SK-N-SH (cell line): ENCODE measurements around the gene PALM2AKAP2. TPM values are rescaled to one million over a fixed set of nuclear protein-coding genes. Genes with fewer than 3 reads are reported as not detected.

Experiments
- CTCF ChIA-PET: fragments of 300-600, 350-600 bp; formaldehyde crosslinking; extraction: SDS; loops from one replicate; lab custom pipeline; 2021; lab: Yijun Ruan, JAX
- POLR2A ChIA-PET: fragments of 350-600 bp; sonication (Branson Sonifier 250); formaldehyde crosslinking; extraction: SDS; loops from one replicate; lab custom pipeline; 2020; ENCODE audit warnings: antibody characterized with exemption, inconsistent platforms; lab: Yijun Ruan, JAX
- DNase-seq: peaks from one replicate; pipeline ENCODE4 v3.0.0; 2012
- H2AFZ ChIP-seq: fragments of 200-600 bp; sonication (generic); 2 replicates; pipeline ENCODE4 v1.8.1; 2016; ENCODE audit warnings: antibody characterized with exemption, mild to moderate bottlenecking, low read depth
- H3F3A ChIP-seq: fragments of 200-600 bp; sonication (generic); replicated peaks from 2 replicates; pipeline ENCODE3; 2016; ENCODE audit warnings: antibody characterized with exemption, mild to moderate bottlenecking; ENCODE audit not compliant: insufficient read depth
- H3K27ac ChIP-seq, 2 experiments: fragments of 200-500 bp in 1 of 2; fragments of 200-600 bp in 1 of 2; sonication (Bioruptor generic) in 1 of 2; sonication (generic), shearing (Covaris generic) in 1 of 2; 2 replicates each; pipeline versions ENCODE4 v1.5.1 to v1.6.1; 2014 to 2016; ENCODE audit warnings: low read depth in 2 of 2, inconsistent platforms in 1 of 2, low read length in 1 of 2, mild to moderate bottlenecking in 1 of 2, mixed read lengths in 1 of 2
- H3K27me3 ChIP-seq: fragments of 200-600 bp; sonication (generic), shearing (Covaris generic); 2 replicates; pipeline ENCODE4 v1.6.1; 2016; ENCODE audit warnings: mixed run types; ENCODE audit not compliant: insufficient read depth
- H3K36me3 ChIP-seq, 2 experiments: fragments of 200-500 bp in 1 of 2; fragments of 200-600 bp in 1 of 2; sonication (Bioruptor generic) in 1 of 2; sonication (generic) in 1 of 2; replicated peaks in 1 of 2; 2 replicates each; pipeline versions ENCODE3 to v1.5.1; 2014 to 2016; ENCODE audit warnings: low read length in 1 of 2, mild to moderate bottlenecking in 1 of 2; ENCODE audit not compliant: insufficient read depth in 2 of 2, control insufficient read depth in 1 of 2
- H3K4me1 ChIP-seq, 2 experiments: fragments of 200-500 bp in 1 of 2; fragments of 200-600 bp in 1 of 2; sonication (Bioruptor generic) in 1 of 2; sonication (generic), shearing (Covaris generic) in 1 of 2; 2 replicates each; pipeline versions ENCODE4 v1.5.1 to v1.6.1; 2014 to 2016; ENCODE audit warnings: low read depth in 1 of 2, low read length in 1 of 2, mixed run types in 1 of 2; ENCODE audit not compliant: insufficient read depth in 2 of 2, control insufficient read depth in 1 of 2
- H3K4me2 ChIP-seq: fragments of 200-600 bp; sonication (generic), shearing (Covaris generic); 2 replicates; pipeline ENCODE4 v1.6.1; 2017; ENCODE audit warnings: mixed run types
- H3K4me3 ChIP-seq, 2 experiments: fragments of 200-500 bp in 1 of 2; fragments of 200-600 bp in 1 of 2; sonication (Bioruptor generic) in 1 of 2; sonication (generic), shearing (Covaris generic) in 1 of 2; 2 replicates each; pipeline versions ENCODE4 v1.5.1 to v1.8.1; 2014 to 2016; ENCODE audit warnings: low read depth in 2 of 2, inconsistent platforms in 1 of 2, low read length in 1 of 2, mild to moderate bottlenecking in 1 of 2, mixed read lengths in 1 of 2, moderate library complexity in 1 of 2
- H3K79me2 ChIP-seq: fragments of 200-600 bp; sonication (generic); 2 replicates; pipeline ENCODE4 v1.8.1; 2017; ENCODE audit warnings: mild to moderate bottlenecking; ENCODE audit not compliant: insufficient read depth
- H3K9ac ChIP-seq: fragments of 200-600 bp; sonication (generic); 2 replicates; pipeline ENCODE4 v1.6.1; 2017; ENCODE audit warnings: mixed run types
- H3K9me2 ChIP-seq: fragments of 200-600 bp; sonication (generic); 2 replicates; pipeline ENCODE4 v1.6.1; 2017; ENCODE audit warnings: mixed run types
- H3K9me3 ChIP-seq: fragments of 200-600 bp; sonication (generic); 2 replicates; pipeline ENCODE4 v1.6.1; 2017; ENCODE audit warnings: mixed run types, mild to moderate bottlenecking, moderate library complexity
- H4K20me1 ChIP-seq: fragments of 200-600 bp; sonication (generic); 2 replicates; pipeline ENCODE4 v1.6.1; 2017; ENCODE audit warnings: mild to moderate bottlenecking, mixed run types; ENCODE audit not compliant: insufficient read depth
- CHD2 ChIP-seq: fragments of 150-350 bp; IDR thresholded peaks from 2 replicates; pipeline ENCODE4 v1.6.1; 2018; ENCODE audit warnings: low read length; ENCODE audit not compliant: partially characterized antibody
- EP300 ChIP-seq, 2 experiments: IDR thresholded peaks; 2 replicates each; pipeline versions ENCODE4 v1.4.0 to v1.6.1; 2012; ENCODE audit warnings: borderline replicate concordance in 1 of 2, low read depth in 1 of 2, low read length in 1 of 2
- EZH2phosphoT487 ChIP-seq: fragments of 200-600 bp; sonication (generic); IDR thresholded peaks from 2 replicates; pipeline ENCODE4 v1.6.1; 2017; ENCODE audit warnings: low read depth, mixed run types, mild to moderate bottlenecking, antibody characterized with exemption, moderate library complexity, borderline replicate concordance
- FOSL2 ChIP-seq: IDR thresholded peaks from 2 replicates; pipeline ENCODE4 v1.4.0; 2012; ENCODE audit warnings: low read depth, mild to moderate bottlenecking, moderate library complexity, borderline replicate concordance
- FOXJ3 ChIP-seq: sonication (generic); formaldehyde crosslinking; IDR thresholded peaks from 2 replicates; pipeline ENCODE4 v1.5.1; 2020; ENCODE audit warnings: mild to moderate bottlenecking, missing genetic modification reagents
- GABPA ChIP-seq: IDR thresholded peaks from 2 replicates; pipeline ENCODE4 v1.4.0; 2012; ENCODE audit warnings: low read depth, mild to moderate bottlenecking
- IRF3 ChIP-seq: fragments of 150-350 bp; IDR thresholded peaks from 2 replicates; pipeline ENCODE4 v1.6.1; 2016; ENCODE audit warnings: mild to moderate bottlenecking, low read depth, low read length
- JUND ChIP-seq: IDR thresholded peaks from 2 replicates; pipeline ENCODE4 v1.4.0; 2012
- MEF2A ChIP-seq: IDR thresholded peaks from 2 replicates; pipeline ENCODE4 v1.4.0; 2012; ENCODE audit warnings: low read depth, borderline replicate concordance
- NRF1 ChIP-seq: IDR thresholded peaks from 2 replicates; pipeline ENCODE4 v1.6.1; 2012; ENCODE audit warnings: low read depth, mild to moderate bottlenecking, low read length
- PBX3 ChIP-seq: IDR thresholded peaks from 2 replicates; pipeline ENCODE4; 2012
- RAD21 ChIP-seq: IDR thresholded peaks from 2 replicates; pipeline ENCODE4 v1.6.1; 2012; ENCODE audit warnings: mild to moderate bottlenecking, low read length
- REST ChIP-seq: IDR thresholded peaks from 2 replicates; pipeline ENCODE4 v1.6.1; 2012; ENCODE audit warnings: mild to moderate bottlenecking, low read depth, low read length, moderate library complexity
- SIN3A ChIP-seq: IDR thresholded peaks from 2 replicates; pipeline ENCODE4 v1.6.1; 2012; ENCODE audit warnings: low read depth, mild to moderate bottlenecking, low read length, moderate library complexity, borderline replicate concordance
- SMC3 ChIP-seq: IDR thresholded peaks from 2 replicates; pipeline ENCODE4 v1.6.1; 2012; ENCODE audit warnings: low read depth, low read length, improper control_type of control experiment
- TAF1 ChIP-seq: IDR thresholded peaks from 2 replicates; pipeline ENCODE4 v1.6.1; 2012; ENCODE audit warnings: low read depth, mild to moderate bottlenecking, low read length, moderate library complexity, borderline replicate concordance
- USF1 ChIP-seq: IDR thresholded peaks from 2 replicates; pipeline ENCODE4 v1.4.0; 2012; ENCODE audit warnings: low read depth, borderline replicate concordance
- WGBS: methylation state at CpG from one replicate; pipeline ENCODE4 v1.1.6; 2017; ENCODE audit warnings: low lambda C conversion rate; 5-methylcytosine and 5-hydroxymethylcytosine counted together
- polyA plus RNA-seq, 3 experiments: library from polyadenylated mRNA; depleted of rRNA; stranded (reverse); fragments of >200 nt; gene quantifications; 2 replicates each; pipeline ENCODE4 v1.2.3, GENCODE V29; 2012
- TF ChIP-seq, protein P1 (sequence below): fragments of 200-600 bp; sonication (generic); IDR thresholded peaks from 2 replicates; pipeline ENCODE4 v1.6.1; 2017; ENCODE audit warnings: antibody characterized with exemption, mild to moderate bottlenecking, moderate library complexity

PALM2AKAP2 gene
- polyA plus RNA-seq, 1 of the 3 experiments (the other 2 are of a cell fraction) = 4.3 TPM

DNA sequence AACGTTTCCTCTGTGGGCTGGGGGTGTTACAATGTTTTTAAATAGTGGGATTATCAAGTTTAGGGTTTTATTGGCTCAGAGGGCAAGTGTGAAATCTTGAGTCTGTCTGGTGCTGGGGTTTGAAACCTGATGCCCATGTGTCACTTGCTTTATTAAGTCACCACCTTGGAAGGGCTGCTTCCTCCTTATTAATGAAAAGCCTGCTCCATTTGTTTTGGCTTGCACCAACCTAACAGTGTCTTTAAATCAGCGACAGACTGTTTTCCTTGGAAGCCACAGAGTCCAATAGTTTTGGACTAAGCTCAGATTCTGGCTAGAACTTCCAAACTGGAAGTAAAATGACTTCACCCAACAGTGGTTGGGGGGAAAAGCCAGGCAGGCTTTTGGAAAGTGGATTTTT is 10.7 kb upstream of the PALM2AKAP2 start:
- ChIA-PET CTCF (no interaction called here), POLR2A (no interaction called here)
- Histone ChIP-seq H3K9me2 (no peaks in the 10 kb centered on the region), H4K20me1 (no peaks in the 10 kb centered on the region), H3F3A (no peaks in the 10 kb centered on the region), H3K9ac (no peak overlapping the region), H3K27me3 (no peaks in the 10 kb centered on the region), H3K36me3 (no peaks in the 10 kb centered on the region), H2AFZ (no peak overlapping the region), H3K4me3 (no peak overlapping the region), H3K27ac (0 out of 4 replicates have a peak overlapping the region, but pooled peaks of 1 of the 2 experiments have one; percentile 11), H3K4me1 (peaks cover 0 to 24% of the 10 kb centered on the region in 2 experiments; a peak in 3 of 4 replicates), H3K4me2 (no peak overlapping the region; the same call in 1 of the 2 replicates), H3K9me3 (no peaks in the 10 kb centered on the region), H3K79me2 (no peaks in the 10 kb centered on the region)
- TF ChIP-seq FOSL2 = no peak
- no peak for TF ChIP-seq REST
- TF ChIP-seq GABPA = no peak
- TF ChIP-seq SIN3A = no peak
- no peak for TF ChIP-seq EZH2phosphoT487
- no peak for TF ChIP-seq USF1
- TF ChIP-seq TAF1 = no peak
- no peak for TF ChIP-seq NRF1
- no peak for TF ChIP-seq RAD21
- TF ChIP-seq CHD2 = no peak
- TF ChIP-seq IRF3 = no peak
- TF ChIP-seq FOXJ3 (CRISPR knock-in tag) = no peak
- WGBS = 23% methylated on average over 2 of the region's 2 CpGs
- DNase-seq = no peak

GRCh38 chr9:109770101-109770500 is 9.9 kb upstream of the PALM2AKAP2 start:
- ChIA-PET CTCF (no interaction called here), POLR2A (no interaction called here)
- no peaks in the 10 kb centered on the region for H3K79me2 ChIP-seq
- no peaks in the 10 kb centered on the region for H4K20me1 ChIP-seq
- H3K4me2 ChIP-seq = no peak overlapping the region
- no peak overlapping the region for H2AFZ ChIP-seq
- no peaks in the 10 kb centered on the region for H3K9me2 ChIP-seq
- H3K27ac ChIP-seq = no peak overlapping the region
- H3K4me1 ChIP-seq = peaks cover 0 to 24% of the 10 kb centered on the region in 2 experiments; a peak in 3 of 4 replicates
- H3F3A ChIP-seq = no peaks in the 10 kb centered on the region
- DNase-seq = no peak
- no peaks in the 10 kb centered on the region for H3K27me3 ChIP-seq
- WGBS = 50% methylated on average over 1 of the region's 1 CpG
- H3K9ac ChIP-seq = no peak overlapping the region
- H3K4me3 ChIP-seq = no peak overlapping the region
- H3K9me3 ChIP-seq = no peaks in the 10 kb centered on the region
- H3K36me3 ChIP-seq = no peaks in the 10 kb centered on the region
- TF ChIP-seq JUND (no peak), MEF2A (no peak), EP300 (IDR thresholded peaks at IDR 0.05; ENCODE audit: borderline replicate concordance in 1 of 2, low read depth in 1 of 2, low read length in 1 of 2) (no peak), SMC3 (no peak), IRF3 (no peak), NRF1 (no peak), PBX3 (no peak), EZH2phosphoT487 (no peak), CHD2 (no peak)
- TF ChIP-seq, protein P1, sequence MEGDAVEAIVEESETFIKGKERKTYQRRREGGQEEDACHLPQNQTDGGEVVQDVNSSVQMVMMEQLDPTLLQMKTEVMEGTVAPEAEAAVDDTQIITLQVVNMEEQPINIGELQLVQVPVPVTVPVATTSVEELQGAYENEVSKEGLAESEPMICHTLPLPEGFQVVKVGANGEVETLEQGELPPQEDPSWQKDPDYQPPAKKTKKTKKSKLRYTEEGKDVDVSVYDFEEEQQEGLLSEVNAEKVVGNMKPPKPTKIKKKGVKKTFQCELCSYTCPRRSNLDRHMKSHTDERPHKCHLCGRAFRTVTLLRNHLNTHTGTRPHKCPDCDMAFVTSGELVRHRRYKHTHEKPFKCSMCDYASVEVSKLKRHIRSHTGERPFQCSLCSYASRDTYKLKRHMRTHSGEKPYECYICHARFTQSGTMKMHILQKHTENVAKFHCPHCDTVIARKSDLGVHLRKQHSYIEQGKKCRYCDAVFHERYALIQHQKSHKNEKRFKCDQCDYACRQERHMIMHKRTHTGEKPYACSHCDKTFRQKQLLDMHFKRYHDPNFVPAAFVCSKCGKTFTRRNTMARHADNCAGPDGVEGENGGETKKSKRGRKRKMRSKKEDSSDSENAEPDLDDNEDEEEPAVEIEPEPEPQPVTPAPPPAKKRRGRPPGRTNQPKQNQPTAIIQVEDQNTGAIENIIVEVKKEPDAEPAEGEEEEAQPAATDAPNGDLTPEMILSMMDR = no peak
